HEK293 (cell line): ENCODE measurements around the gene SYNCRIP.

Source experiments
- CTCF ChIA-PET: fragments of 350-600 bp; formaldehyde crosslinking; extraction: SDS; loops from one replicate; lab custom pipeline; 2021; ENCODE audit warnings: antibody characterized with exemption; lab: Yijun Ruan, JAX
- POLR2A ChIA-PET: fragments of 300-600 bp; formaldehyde crosslinking; extraction: SDS; loops from one replicate; lab custom pipeline; 2020; ENCODE audit warnings: antibody characterized with exemption, inconsistent platforms; lab: Yijun Ruan, JAX
- H3K27ac ChIP-seq: fragments of 200-500 bp; sonication (Bioruptor generic); 2 replicates; pipeline ENCODE4 v1.5.1; 2014; ENCODE audit warnings: low read depth, low read length, control low read depth, inconsistent platforms; ENCODE audit errors: extremely low read depth
- H3K36me3 ChIP-seq, 2 experiments: fragments of 200-500 bp in 1 of 2; sonication (Bioruptor generic) in 1 of 2; 1 replicate in 1 of 2; 2 replicates in 1 of 2; pipeline ENCODE4 v1.5.1; 2014 to 2017; ENCODE audit warnings: inconsistent platforms in 2 of 2, low read length in 2 of 2; ENCODE audit not compliant: control insufficient read depth in 2 of 2, insufficient read depth in 1 of 2
- H3K4me1 ChIP-seq: fragments of 200-500 bp; sonication (Bioruptor generic); 2 replicates; pipeline ENCODE4 v1.5.1; 2014; ENCODE audit warnings: mild to moderate bottlenecking, low read length, inconsistent platforms; ENCODE audit not compliant: control insufficient read depth, insufficient read depth
- H3K4me3 ChIP-seq: 2 replicates; pipeline ENCODE4 v1.5.1; 2011; ENCODE audit warnings: low read depth, mild to moderate bottlenecking, control low read depth, low read length, moderate library complexity
- H3K9me3 ChIP-seq: fragments of 200-500 bp; sonication (Bioruptor generic); 2 replicates; pipeline ENCODE4 v1.5.1; 2014; ENCODE audit warnings: low read depth, low read length, inconsistent platforms; ENCODE audit not compliant: control insufficient read depth, insufficient read depth
- GFI1B ChIP-seq: fragments of 450-650 bp; formaldehyde crosslinking; IDR thresholded peaks from 2 replicates; pipeline ENCODE4 v1.5.1; 2016; ENCODE audit warnings: missing biosample characterization, missing genetic modification characterization
- HIC1 ChIP-seq: fragments of 450-650 bp; formaldehyde crosslinking; IDR thresholded peaks from 2 replicates; pipeline ENCODE4 v1.5.1; 2016; ENCODE audit warnings: missing biosample characterization, missing genetic modification characterization
- OVOL3 ChIP-seq: fragments of 450-650 bp; formaldehyde crosslinking; IDR thresholded peaks from 2 replicates; pipeline ENCODE4 v1.5.1; 2016; ENCODE audit warnings: missing biosample characterization, missing genetic modification characterization
- RBAK ChIP-seq: fragments of 450-650 bp; formaldehyde crosslinking; IDR thresholded peaks from 2 replicates; pipeline ENCODE4 v1.5.1; 2016; ENCODE audit warnings: missing biosample characterization, missing genetic modification characterization
- REST ChIP-seq: fragments of 450-650 bp; formaldehyde crosslinking; IDR thresholded peaks from 2 replicates; pipeline ENCODE4 v1.5.1; 2016; ENCODE audit warnings: missing biosample characterization, missing genetic modification characterization
- SP3 ChIP-seq: fragments of 450-650 bp; formaldehyde crosslinking; IDR thresholded peaks from 2 replicates; pipeline ENCODE4 v1.5.1; 2016; ENCODE audit warnings: missing biosample characterization, missing genetic modification characterization
- ZBTB44 ChIP-seq: fragments of 450-650 bp; IDR thresholded peaks from 2 replicates; pipeline ENCODE4 v1.5.1; 2018; ENCODE audit warnings: missing biosample characterization, mild to moderate bottlenecking, missing genetic modification characterization
- ZBTB48 ChIP-seq: fragments of 450-650 bp; formaldehyde crosslinking; IDR thresholded peaks from 2 replicates; pipeline ENCODE4 v1.5.1; 2016; ENCODE audit warnings: missing biosample characterization, missing genetic modification characterization
- ZEB2 ChIP-seq: fragments of 450-650 bp; formaldehyde crosslinking; IDR thresholded peaks from 2 replicates; pipeline ENCODE4 v1.5.1; 2016; ENCODE audit warnings: missing biosample characterization, missing genetic modification characterization
- ZFP3 ChIP-seq: fragments of 450-650 bp; formaldehyde crosslinking; IDR thresholded peaks from 2 replicates; pipeline ENCODE4 v1.5.1; 2016; ENCODE audit warnings: low read depth, missing biosample characterization, missing genetic modification characterization
- ZFP37 ChIP-seq: fragments of 450-650 bp; formaldehyde crosslinking; IDR thresholded peaks from 2 replicates; pipeline ENCODE4 v1.5.1; 2016; ENCODE audit warnings: missing biosample characterization, missing genetic modification characterization
- ZFP41 ChIP-seq: fragments of 450-650 bp; formaldehyde crosslinking; IDR thresholded peaks from 2 replicates; pipeline ENCODE4 v1.5.1; 2016; ENCODE audit warnings: missing biosample characterization, missing genetic modification characterization, borderline replicate concordance
- ZNF133 ChIP-seq: fragments of 450-650 bp; formaldehyde crosslinking; IDR thresholded peaks from 2 replicates; pipeline ENCODE4 v1.5.1; 2016; ENCODE audit warnings: missing biosample characterization, missing genetic modification characterization
- ZNF223 ChIP-seq: fragments of 450-650 bp; formaldehyde crosslinking; IDR thresholded peaks from 2 replicates; pipeline ENCODE4 v1.5.1; 2016; ENCODE audit warnings: missing biosample characterization, missing genetic modification characterization
- ZNF26 ChIP-seq: fragments of 450-650 bp; formaldehyde crosslinking; IDR thresholded peaks from 2 replicates; pipeline ENCODE4 v1.5.1; 2016; ENCODE audit warnings: missing biosample characterization, missing genetic modification characterization
- ZNF335 ChIP-seq: fragments of 450-650 bp; formaldehyde crosslinking; conservative IDR thresholded peaks from 2 replicates; pipeline ENCODE4 v1.5.1; 2016; ENCODE audit warnings: missing biosample characterization, missing genetic modification characterization
- ZNF366 ChIP-seq: fragments of 450-650 bp; formaldehyde crosslinking; conservative IDR thresholded peaks from 2 replicates; pipeline ENCODE4 v1.5.1; 2016; ENCODE audit warnings: missing biosample characterization, missing genetic modification characterization
- ZNF449 ChIP-seq: fragments of 450-650 bp; formaldehyde crosslinking; IDR thresholded peaks from 2 replicates; pipeline ENCODE4 v1.5.1; 2017; ENCODE audit warnings: missing biosample characterization, mild to moderate bottlenecking, missing genetic modification characterization, moderate library complexity
- ZNF501 ChIP-seq: fragments of 450-650 bp; formaldehyde crosslinking; IDR thresholded peaks from 2 replicates; pipeline ENCODE4 v1.5.1; 2016; ENCODE audit warnings: missing biosample characterization, missing genetic modification characterization
- ZNF521 ChIP-seq: fragments of 450-650 bp; formaldehyde crosslinking; IDR thresholded peaks from 2 replicates; pipeline ENCODE4 v1.5.1; 2017; ENCODE audit warnings: missing biosample characterization, mild to moderate bottlenecking, missing genetic modification characterization
- ZNF555 ChIP-seq: fragments of 450-650 bp; formaldehyde crosslinking; conservative IDR thresholded peaks from 2 replicates; pipeline ENCODE4 v1.5.1; 2017; ENCODE audit warnings: missing biosample characterization, mild to moderate bottlenecking, missing genetic modification characterization, inconsistent platforms
- ZNF623 ChIP-seq: fragments of 450-650 bp; formaldehyde crosslinking; IDR thresholded peaks from 2 replicates; pipeline ENCODE4 v1.5.1; 2016; ENCODE audit warnings: missing biosample characterization, missing genetic modification characterization
- ZNF654 ChIP-seq: fragments of 450-650 bp; formaldehyde crosslinking; IDR thresholded peaks from 2 replicates; pipeline ENCODE4 v1.5.1; 2016; ENCODE audit warnings: low read depth, missing biosample characterization, missing genetic modification characterization

The SYNCRIP gene

GRCh38 chr6:85684809-85685171 is 42.1 kb upstream of the SYNCRIP start (continued):
- no peak for TF ChIP-seq ZNF501 (tag by site-specific recombination)
- no peak for TF ChIP-seq ZNF521
- no peak for TF ChIP-seq ZNF555
- TF ChIP-seq SP3 = no peak

GRCh38 chr6:85684133-85684808 is 41.6 kb upstream of the SYNCRIP start:
- ChIA-PET CTCF (interaction anchor here (0.5 kb wide), 1 partner anchor 209 kb away, joined by 3 read pairs; no protein-coding TSS in a partner anchor), POLR2A (interaction anchor here (1.1 kb wide), 1 partner anchor 42 kb away, joined by 3 read pairs; the partner anchor contains the start of gene SYNCRIP)
- no peak for TF ChIP-seq ZNF223 (tag by site-specific recombination)
- no peak for TF ChIP-seq ZNF654 (tag by site-specific recombination)
- no peak for TF ChIP-seq ZFP37 (tag by site-specific recombination)
- no peak for TF ChIP-seq ZNF449
- no peak for TF ChIP-seq ZNF335 (tag by site-specific recombination)
- no peak for TF ChIP-seq ZNF133 (tag by site-specific recombination)
- TF ChIP-seq ZFP41 (tag by site-specific recombination) = no peak
- TF ChIP-seq OVOL3 (tag by site-specific recombination) = no peak
- TF ChIP-seq ZNF26 (tag by site-specific recombination) = no peak
- no peak for TF ChIP-seq ZBTB44
- TF ChIP-seq HIC1 (tag by site-specific recombination) = no peak
- no peak for TF ChIP-seq ZNF623
- no peak for TF ChIP-seq RBAK (tag by site-specific recombination)
- TF ChIP-seq ZNF366 = no peak
- no peak for TF ChIP-seq ZBTB48 (tag by site-specific recombination)
- TF ChIP-seq ZEB2 (tag by site-specific recombination) = no peak
- TF ChIP-seq GFI1B = no peak
- TF ChIP-seq ZFP3 (tag by site-specific recombination) = no peak
- TF ChIP-seq REST (tag by site-specific recombination) = no peak
- Histone ChIP-seq H3K9me3 (no peaks in the 10 kb centered on the region), H3K4me3 (no peak overlapping the region), H3K27ac (no peak overlapping the region), H3K4me1 (no peaks in the 10 kb centered on the region), H3K36me3 (no peaks in the 10 kb centered on the region)
